ENCODE measurements around the gene ERLIN1.

ERLIN1 gene

DNA sequence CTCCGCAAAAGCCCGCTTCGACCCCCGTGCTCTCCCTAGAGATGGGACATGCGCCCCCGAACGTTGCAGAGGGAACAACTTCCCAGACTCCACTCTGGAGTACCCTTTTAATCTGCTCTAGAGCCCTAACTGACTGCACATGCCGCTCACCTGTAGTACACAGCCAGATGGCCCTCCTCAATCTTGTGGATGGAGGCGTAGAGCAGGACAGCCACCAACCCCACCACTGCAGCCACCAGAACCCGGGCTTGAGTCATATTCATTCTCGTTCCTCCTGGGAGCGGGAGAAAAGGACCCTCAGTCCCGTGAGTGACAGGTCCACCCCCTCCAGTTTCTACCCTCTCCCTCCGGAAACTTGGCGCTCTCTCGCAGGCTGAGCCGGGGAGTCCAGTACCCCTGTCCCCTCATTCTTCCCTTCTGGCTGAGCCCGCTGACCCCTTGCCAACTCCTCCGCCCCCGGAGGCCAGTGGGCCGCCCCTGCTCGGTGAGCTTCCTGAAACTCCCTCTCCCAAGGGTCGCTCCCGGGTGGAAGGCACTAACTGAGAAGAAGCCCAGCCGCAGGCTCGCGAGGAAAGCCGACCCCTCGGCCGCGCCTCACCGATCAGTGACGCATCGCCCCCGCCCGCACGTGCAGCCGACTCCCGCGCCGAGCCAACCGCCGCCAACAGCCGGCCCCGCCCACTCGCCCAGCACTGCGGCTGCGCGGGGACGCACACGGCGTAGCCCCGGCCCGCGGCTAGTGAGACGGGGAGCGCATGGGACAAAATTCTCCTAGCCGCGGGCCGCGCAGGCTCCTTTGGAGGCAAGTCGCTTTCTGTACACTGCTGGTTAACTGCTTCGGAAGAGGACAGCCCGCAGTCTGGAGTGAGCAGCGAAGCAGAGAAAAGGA lies at the start of gene ERLIN1:
Gene ERLIN1 (minus strand): TSS at position 666 of the 889 bp plus-strand sequence. CDS start 403 bp downstream, at position 263.
- peak; percentile 77 to 89 (median 85) for DNase-seq (ENCODE audit: low read depth in 2 of 3, low spot score in 2 of 3)

DNA sequence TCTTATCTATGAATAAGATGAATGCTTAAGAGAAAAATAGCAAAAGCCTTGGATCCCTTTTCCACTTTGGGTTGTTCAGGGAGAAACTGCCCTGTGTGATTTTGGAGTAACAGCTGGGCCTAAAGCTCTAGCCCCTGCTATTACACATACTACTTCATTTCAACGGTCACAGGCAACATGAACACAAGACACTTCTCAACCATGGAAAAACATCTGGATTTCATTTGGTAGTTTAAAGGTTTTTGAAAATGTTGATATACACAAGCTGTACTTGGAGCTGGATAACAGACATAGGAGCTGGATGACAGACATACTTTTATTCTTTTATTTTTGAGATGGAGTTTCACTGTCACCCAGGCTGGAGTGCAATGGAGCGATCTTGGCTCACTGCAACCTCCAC lies 46.3 kb upstream of the ERLIN1 start:
- DNase-seq (ENCODE audit: low read depth in 2 of 3, low spot score in 2 of 3) = no peak

DNA sequence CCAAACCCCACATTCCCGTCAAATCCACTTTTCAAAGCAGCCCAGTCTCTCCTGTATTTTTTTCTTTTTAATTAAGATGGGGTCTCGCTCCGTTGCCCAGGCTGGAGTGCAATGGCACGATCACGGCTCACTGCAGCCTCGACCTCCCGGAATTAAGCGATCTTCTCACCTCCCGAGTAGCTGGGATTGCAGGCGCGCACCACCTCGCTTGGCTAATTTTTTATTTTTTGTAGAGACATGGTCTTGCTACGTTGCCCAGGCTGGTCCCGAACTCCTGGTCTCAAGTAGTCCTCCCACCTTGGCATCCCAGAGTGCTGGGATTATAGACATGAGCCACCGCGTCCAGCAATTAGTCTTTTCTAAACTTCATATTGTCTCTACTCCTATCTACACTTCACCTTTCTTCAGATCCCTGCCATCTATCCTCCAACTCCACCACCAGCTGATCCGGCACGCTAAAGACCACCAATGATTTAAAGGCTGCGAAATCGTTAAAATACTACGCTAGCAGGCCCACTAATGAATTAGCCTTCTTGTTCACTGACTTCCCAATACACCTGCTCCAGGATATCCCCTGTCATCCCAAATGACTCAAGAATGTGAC lies 44.1 kb upstream of the ERLIN1 start:
- DNase-seq (ENCODE audit: low read depth in 2 of 3, low spot score in 2 of 3) = no peak

DNA sequence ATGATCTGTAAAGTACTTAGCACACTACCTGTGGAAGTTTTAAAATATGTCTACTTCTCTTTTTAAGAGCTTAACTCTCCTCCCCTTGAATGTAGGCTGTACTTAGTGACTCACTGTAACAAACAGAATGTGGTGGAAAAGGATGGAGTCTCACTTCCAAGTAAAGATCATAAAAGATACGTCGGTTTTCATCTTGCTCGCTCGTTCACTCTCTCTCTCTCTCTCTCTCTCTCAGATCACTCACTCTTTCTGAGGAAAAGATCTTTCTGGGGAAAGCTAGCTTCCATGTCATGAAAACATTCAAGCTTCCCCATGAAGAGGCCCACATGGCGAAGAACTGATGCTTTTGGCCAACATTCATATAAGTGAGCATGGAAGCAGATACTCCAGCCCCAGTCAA lies 38.0 kb upstream of the ERLIN1 start:
- no peak for DNase-seq (ENCODE audit: low read depth in 2 of 3, low spot score in 2 of 3)

DNA sequence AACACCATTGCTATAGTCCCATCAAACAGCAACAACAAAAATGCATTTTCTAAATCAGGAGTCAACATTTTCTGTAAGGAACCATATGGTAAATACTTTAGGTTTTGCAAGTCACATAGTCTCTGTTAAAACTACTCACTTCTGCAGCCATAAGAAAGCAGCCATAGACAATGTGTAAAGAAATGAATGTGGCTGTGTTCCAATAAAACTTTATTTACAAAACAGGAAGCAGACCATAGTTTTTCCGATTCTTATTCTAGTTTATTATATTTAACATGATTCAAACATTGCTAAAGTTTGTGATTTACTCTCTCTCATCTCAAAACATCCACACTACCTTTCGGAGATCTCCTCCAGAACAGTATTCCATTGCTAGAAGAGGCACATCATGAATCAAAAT lies 36.7 kb upstream of the ERLIN1 start:
- DNase-seq (ENCODE audit: low read depth in 2 of 3, low spot score in 2 of 3) = no peak

DNA sequence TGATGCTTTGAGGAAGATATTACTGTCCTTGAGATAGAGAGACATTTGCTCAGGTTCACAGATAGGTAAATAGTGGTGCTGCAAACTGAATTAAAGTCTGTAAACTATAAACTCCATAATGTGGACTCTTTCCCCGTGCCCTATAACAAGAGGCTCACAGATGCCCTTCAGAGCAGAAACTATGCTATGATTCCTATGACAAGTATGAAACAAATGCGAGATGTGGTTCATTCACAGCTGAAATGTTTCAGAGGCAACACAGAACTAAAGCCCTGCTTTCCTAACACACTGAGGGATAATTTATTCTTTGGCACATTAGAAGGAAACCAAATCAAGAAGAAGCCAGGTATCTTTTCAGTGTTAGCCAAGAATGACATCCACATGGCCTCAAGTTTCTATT lies 30.2 kb upstream of the ERLIN1 start:
- DNase-seq (ENCODE audit: low read depth in 2 of 3, low spot score in 2 of 3) = no peak

DNA sequence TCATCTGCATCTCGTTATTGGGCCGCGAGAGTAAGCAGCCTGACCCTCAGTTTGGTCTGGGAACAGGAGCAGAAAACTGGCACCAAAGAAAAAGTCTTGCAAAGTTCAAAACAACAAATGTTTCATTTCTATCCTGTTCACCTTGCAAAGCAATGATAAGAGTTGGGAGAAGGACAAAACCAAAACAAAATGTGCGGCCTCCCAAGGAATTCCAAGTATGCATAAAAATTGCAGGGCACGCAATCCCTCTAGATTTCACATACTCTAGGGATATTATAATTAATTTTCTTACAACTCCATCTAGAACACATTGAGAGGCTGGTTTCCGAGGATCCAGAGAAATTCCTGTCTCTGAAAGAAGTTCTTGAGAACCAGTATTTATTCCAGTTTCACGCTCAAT lies 23.5 kb upstream of the ERLIN1 start:
- no peak for DNase-seq (ENCODE audit: low read depth in 2 of 3, low spot score in 2 of 3)

DNA sequence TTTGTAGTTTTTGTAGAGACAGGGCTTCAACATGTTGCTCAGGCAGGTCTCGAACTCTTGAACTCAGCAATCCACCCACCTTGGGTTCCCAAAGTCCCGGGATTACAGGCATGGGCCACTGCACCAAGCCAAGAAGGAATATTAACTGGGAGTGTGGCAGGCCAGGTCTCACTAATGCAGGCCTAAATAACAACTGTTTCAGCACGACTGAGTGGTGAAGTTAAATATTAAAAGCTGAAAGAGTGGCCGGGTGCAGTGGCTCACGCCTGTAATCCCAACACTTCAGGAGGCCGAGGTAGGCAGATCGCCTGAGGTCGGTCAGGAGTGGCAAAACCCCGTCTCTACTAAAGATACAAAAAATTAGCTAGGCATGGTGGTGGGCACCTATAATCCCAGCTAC lies 22.4 kb upstream of the ERLIN1 start:
- no peak for DNase-seq (ENCODE audit: low read depth in 2 of 3, low spot score in 2 of 3)

DNA sequence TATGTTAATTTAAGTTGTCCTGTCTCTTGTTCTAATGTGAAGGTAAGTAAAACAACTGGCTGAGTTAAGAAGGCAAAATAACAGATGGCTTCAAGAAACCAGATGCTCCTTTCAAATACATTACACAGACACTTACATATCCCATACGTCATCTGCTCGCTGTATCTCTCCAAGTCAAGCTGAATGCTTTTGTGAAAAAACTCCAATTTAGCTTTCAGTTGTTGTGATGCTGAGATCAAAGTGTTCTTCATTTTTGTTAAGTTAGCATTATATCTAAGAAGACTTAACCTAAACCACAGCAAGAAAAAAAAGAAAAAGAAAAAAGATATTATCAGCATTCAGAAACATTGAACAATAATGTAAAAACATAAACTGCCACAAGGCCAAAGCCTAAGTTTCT lies 18.5 kb upstream of the ERLIN1 start:
- DNase-seq (ENCODE audit: low read depth in 2 of 3, low spot score in 2 of 3) = no peak

DNA sequence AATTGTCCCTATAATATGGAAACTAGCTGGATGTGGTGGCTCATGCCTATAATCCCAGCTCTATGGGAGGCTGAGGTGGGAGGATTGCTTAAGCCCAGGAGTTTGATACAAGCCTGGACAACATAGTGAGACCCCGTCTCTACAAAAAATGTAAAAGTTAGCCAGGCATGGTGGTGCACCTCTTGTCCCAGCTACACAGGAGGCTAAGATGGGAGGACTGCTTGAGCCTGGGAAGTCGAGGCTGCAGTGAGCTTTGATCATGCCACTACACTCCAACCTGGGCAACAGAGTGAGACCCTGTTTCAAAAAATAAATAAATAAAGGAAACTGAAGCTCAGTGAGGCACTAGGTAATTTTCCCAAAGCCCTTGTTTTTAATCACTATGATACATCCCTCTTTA lies 15.7 kb upstream of the ERLIN1 start:
- DNase-seq (ENCODE audit: low read depth in 2 of 3, low spot score in 2 of 3) = no peak

DNA sequence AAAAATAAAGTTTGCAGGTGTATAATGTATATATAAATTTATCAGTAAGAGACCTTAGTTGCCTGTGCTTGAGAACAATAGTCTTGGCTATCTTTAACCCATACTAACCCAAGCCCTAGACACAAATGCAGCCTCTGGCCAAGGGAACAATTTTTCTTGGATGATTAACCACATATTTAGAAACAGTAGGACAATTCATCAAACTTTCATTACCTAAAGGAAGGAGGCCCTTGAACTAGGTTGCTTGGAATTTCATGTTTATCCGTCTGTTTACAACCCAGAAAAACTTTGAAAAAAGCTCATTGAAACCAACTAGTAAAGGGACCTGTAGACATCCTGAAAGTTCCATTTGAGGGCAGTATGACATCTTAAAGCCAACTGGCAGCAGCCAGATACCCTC lies 8.9 kb upstream of the ERLIN1 start:
- DNase-seq (ENCODE audit: low read depth in 2 of 3, low spot score in 2 of 3) = no peak

DNA sequence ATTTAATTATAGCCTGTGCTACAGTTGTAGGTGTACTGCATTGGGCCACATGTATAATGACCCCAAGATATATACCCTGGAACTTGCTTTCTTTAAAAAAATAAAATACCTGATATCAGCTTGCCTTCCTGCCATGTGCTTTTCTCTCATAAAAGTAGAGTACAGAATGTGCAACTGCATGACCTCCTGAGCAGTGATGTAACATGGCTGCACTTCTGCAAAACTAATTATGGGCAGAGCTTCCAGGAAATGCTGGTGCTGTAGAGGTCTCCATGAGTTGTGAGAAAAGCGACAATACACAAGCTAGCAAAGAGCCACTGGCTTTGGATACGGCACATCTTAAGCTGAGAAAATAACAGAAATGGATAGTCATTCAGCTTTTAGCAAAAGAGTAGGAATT lies 6.5 kb upstream of the ERLIN1 start:
- no peak for DNase-seq (ENCODE audit: low read depth in 2 of 3, low spot score in 2 of 3)

DNA sequence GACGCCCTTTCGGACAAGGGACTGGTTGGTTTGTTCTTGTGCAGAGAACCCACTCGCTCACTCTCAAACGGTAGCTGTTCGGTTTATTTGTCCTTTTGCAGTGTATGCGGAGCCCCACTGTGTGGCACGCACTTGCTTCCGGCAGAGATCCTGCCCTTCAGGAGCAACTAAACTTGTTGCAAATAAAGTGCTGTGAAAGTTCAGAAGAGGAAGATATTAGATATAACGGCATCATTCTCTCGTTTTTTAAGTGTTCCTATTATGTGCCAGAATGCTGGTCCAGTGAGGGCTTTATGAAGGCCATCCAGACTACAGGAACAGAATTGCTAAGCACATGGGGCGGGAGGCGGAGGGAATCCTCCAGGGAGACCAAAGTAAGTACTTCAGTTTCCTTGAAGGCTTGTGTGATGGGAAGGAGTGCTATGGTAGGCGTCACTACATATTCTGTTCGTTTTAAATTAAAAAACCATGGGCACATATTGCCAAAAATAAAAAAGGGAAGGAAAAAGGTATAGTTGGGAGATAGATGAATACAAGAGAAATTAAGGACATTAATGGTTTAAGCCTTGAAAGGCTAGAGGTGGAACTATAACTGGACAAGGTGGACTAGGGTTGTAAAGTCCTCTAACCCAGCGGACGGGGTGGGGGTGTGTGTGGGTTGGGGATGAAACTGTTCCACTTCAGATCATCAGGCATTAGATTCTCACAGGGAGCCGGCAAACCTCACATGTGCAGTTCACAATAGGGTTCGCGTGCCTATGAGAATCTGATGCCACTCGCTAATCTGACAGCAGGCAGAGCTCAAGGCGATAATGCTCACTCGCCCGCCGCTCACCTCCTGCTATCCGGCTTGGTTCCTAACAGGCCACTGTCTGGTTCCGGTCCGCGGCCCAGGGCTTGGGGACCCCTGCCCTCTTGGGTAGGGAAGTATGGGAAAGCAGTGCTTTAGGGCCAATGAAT lies 704 bp upstream of the ERLIN1 start:
- peak in 2 of 3 experiments; percentile 8 to 13 for DNase-seq (ENCODE audit: low read depth in 2 of 3, low spot score in 2 of 3)

DNA sequence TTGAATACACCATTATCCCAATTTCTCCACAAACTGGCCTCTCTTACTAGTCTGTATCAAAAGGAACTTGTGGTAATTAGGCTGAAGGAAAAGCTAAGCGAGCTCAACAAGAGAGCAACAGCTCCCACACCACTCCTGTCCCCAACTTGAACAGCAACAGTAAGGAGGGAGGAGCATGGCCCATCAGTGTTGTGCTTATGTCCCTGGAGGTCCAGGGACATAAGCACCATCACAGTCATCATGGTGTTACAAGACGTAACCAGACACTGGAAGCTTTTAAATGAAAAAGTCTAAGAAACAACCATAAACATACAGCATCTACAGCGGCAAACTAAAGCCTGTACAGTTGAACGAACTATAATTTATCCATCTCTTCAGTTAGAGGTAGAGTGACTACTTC lies 989 bp downstream of the ERLIN1 start:
- no peak for DNase-seq (ENCODE audit: low read depth in 2 of 3, low spot score in 2 of 3)

DNA sequence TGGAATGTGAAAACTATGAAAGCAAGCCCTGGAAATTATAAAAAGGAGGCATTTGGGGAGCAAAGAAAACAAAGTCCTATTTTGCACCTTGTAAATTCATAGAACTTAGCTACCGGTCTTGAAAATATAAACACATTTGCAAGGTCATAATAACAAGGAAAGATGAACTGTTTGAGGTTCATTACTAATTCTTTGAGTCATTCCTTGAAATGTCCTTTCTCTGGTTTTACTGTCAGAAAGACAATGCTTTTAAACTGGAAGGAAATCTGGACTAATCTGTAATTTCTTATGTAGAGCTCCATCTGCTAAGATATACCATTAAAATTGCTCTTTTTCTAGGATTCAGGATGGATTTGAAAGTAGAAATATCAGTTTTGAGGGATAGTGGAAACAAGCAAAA lies 1.4 kb downstream of the ERLIN1 start:
- DNase-seq (ENCODE audit: low read depth in 2 of 3, low spot score in 2 of 3) = no peak

DNA sequence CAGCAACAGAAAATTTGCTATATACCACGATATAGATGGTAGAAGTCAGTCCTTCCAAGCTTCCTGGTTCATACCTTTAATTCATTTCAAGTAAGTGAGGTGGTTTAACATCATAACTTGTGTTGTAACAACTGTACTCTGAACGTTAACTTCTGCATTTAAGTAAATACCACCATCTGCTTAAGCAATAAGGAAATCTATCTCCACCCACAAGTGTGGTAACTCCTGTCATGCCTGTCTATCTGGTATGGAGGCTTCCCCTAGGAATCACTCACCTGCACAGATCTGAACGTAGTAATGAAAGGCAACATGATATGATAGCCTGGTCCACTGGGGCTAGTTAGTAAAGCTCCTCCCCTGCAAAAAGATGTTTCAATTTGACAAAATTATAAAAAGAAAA lies 2.3 kb downstream of the ERLIN1 start:
- no peak for DNase-seq (ENCODE audit: low read depth in 2 of 3, low spot score in 2 of 3)

DNA sequence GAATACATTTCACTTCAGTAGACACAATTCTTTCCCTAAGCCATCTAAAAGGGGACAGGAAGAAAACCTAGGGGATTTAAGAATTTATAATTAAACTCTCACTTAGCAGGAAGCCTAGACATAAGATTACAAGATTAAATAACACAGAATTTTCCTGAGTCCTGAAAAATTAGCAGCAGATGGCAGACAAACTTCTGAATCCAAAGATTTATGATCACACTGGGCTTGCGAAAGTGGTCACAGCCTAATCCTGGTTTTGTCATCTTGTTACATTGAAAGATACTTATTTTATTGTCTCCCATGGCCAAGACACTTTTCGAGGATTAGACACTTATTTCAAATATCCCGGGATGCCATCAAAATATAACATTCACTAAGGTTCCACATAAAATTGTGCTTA lies 2.9 kb downstream of the ERLIN1 start:
- DNase-seq (ENCODE audit: low read depth in 2 of 3, low spot score in 2 of 3) = no peak

DNA sequence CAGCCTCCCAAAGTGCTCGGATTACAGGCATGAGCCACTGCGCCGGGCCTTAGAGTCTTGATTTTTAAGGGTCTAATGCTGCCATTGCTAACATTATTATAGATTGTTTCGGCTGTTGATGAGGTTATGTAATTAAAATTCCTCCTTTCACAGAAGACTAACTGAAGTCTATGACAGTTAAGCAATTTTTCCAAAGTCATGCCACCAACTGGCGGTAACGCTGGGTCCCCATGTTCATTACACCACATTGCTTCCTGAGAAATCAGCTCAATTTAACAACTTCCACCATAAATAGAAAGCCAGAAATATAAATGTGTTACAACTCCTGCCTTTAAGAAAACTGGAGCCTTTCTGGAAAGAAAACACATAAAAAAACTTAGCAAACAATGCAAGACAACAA lies 3.5 kb downstream of the ERLIN1 start:
- no peak for DNase-seq (ENCODE audit: low read depth in 2 of 3, low spot score in 2 of 3)

DNA sequence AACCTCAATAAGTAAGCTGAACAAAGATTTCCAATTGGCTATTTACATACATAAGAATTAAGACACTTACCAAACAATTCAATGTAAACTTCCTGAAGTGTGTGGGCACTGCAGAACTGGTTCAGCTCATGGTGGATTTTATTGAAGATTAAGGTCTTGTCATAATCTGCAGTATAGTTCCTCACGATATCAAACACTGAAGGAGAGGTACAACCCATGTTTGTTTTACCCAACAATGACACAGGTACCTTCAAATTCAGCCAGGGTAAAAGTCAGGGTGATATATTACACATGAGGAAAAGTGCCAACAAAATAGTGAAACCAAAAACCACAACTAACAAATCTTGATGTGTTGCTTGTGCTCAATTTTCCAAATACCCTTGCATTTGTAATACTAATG lies 10.0 kb downstream of the ERLIN1 start:
- no peak for DNase-seq (ENCODE audit: low read depth in 2 of 3, low spot score in 2 of 3)

DNA sequence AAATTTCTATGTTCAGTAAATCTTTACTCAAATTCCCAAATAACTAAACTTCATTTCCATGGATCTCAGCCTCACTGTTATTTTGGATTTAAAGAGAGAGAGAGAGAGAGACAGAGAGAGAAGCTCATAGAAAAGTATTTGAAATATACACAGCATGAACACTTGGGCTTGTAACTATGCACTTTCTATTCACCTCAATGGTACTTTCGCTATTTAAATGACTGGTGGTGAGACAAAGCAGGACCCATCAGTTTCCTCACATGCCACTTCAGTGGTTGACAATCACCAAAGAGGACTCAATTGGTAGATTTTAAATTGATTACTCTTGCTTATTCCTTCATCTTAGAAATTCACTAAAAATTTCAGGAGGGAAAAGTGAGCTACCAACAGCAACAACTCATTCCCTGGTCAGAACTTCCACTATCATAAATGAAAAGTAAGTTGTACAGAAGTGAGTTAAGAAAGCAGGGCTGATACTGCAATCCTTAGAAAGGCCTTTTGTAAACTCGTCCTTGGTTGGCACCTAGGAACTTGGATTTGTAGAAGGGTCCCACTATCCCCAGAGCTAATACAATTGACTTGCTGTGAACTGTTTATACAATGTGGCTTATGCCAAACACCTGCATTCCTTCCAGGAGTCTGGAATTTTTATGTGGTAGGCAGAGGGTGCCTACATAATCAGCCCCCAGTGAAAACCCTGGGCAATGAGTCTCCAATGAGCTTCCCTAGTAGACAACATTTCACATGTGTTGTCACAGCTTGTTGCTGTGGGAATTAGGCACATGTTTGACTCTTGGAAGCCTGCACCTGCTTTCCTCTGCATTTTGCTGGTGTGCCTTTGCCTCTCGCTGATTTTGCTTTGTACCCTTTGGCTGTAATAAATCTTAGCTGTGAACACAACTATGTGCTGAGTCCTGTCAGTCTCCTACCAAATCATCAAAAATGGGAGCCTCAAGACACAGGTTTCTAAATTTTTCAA lies 10.8 kb downstream of the ERLIN1 start:
- DNase-seq (ENCODE audit: low read depth in 2 of 3, low spot score in 2 of 3) = no peak

Data from activated CD8-positive, alpha-beta memory T cell treated with anti-CD3 and anti-CD28 coated beads for 48 hours (primary cell).